Endothelial cell of umbilical vein (primary cell): ENCODE results near the gene CPB2. TPM values are rescaled to one million over a fixed set of nuclear protein-coding genes. Genes with fewer than 3 reads are reported as not detected.

Source experiments
- BruUV-seq: library from RNA; stranded (reverse); fragments of 400-500 nt; replicated peaks from 2 replicates; lab custom pipeline; 2021; lab: Mats Ljungman, UMichigan
- CTCF ChIA-PET: fragments of 300-600, 350-600 bp; sonication (Branson Sonifier 250); formaldehyde crosslinking; loops from one replicate; lab custom pipeline; 2021; ENCODE audit warnings: antibody characterized with exemption, inconsistent platforms; lab: Charles Lee
- POLR2A ChIA-PET: fragments of 300-600, 350-600 bp; sonication (Branson Sonifier 250); formaldehyde crosslinking; loops from one replicate; lab custom pipeline; 2021; ENCODE audit warnings: antibody characterized with exemption, inconsistent platforms; lab: Charles Lee
- DNase-seq: peaks from one replicate; pipeline ENCODE4 v3.0.0-alpha.2; 2011; ENCODE audit warnings: low read depth, low spot score
- FAIRE-seq: peaks from 2 replicates; lab custom pipeline; 2011; peaks lifted over from hg19 to GRCh38; lab: Jason Lieb, UNC
- H2AFZ ChIP-seq: 2 replicates; pipeline ENCODE4 v1.6.0; 2012; ENCODE audit warnings: low read depth, low read length, control low read depth, inconsistent platforms
- H3K27ac ChIP-seq: 2 replicates; pipeline ENCODE4 v1.5.1; 2011; ENCODE audit warnings: low read depth, mild to moderate bottlenecking, control low read depth, low read length, moderate library complexity; ENCODE audit not compliant: insufficient read depth
- H3K27me3 ChIP-seq, 2 experiments: 2 replicates each; pipeline versions ENCODE4 v1.6.0 to v1.6.1; 2011; ENCODE audit warnings: low read length in 2 of 2, mixed read lengths in 1 of 2; ENCODE audit not compliant: control insufficient read depth in 2 of 2, insufficient read depth in 2 of 2
- H3K36me3 ChIP-seq, 2 experiments: 2 replicates in 1 of 2; 3 replicates in 1 of 2; pipeline ENCODE4 v1.5.1; 2011; ENCODE audit warnings: low read length in 2 of 2, mild to moderate bottlenecking in 1 of 2, moderate library complexity in 1 of 2; ENCODE audit not compliant: control insufficient read depth in 2 of 2, insufficient read depth in 2 of 2; ENCODE audit errors: extremely low read depth in 1 of 2
- H3K4me1 ChIP-seq: 3 replicates; pipeline ENCODE4 v1.5.1; 2011; ENCODE audit warnings: mild to moderate bottlenecking, low read length; ENCODE audit not compliant: control insufficient read depth, insufficient read depth; ENCODE audit errors: extremely low read depth
- H3K4me2 ChIP-seq: 2 replicates; pipeline ENCODE4 v1.6.1; 2011; ENCODE audit warnings: low read length, control low read depth, mixed read lengths; ENCODE audit not compliant: insufficient read depth
- H3K4me3 ChIP-seq, 3 experiments: fragments of 200-600 bp in 1 of 3; sonication (generic), shearing (Covaris generic) in 1 of 3; replicated peaks in 1 of 3; 2 replicates each; pipeline ENCODE4 v1.5.1; 2011 to 2016; ENCODE audit warnings: control low read depth in 3 of 3, low read length in 3 of 3, mild to moderate bottlenecking in 2 of 3, inconsistent platforms in 1 of 3, low read depth in 1 of 3, moderate library complexity in 1 of 3; ENCODE audit not compliant: insufficient read depth in 1 of 3
- H3K79me2 ChIP-seq: 2 replicates; pipeline ENCODE4 v1.6.0; 2012; ENCODE audit warnings: low read length, inconsistent platforms; ENCODE audit not compliant: control insufficient read depth, insufficient read depth
- H3K9ac ChIP-seq: replicated peaks from 2 replicates; pipeline ENCODE3; 2011; ENCODE audit warnings: low read length, control low read depth; ENCODE audit not compliant: insufficient read depth; ENCODE audit errors: extremely low read depth
- H3K9me1 ChIP-seq: replicated peaks from 3 replicates; pipeline ENCODE4 v1.6.0; 2011; ENCODE audit warnings: mild to moderate bottlenecking, low read length; ENCODE audit not compliant: control insufficient read depth, insufficient read depth; ENCODE audit errors: extremely low read depth
- H3K9me3 ChIP-seq: replicated peaks from 2 replicates; pipeline ENCODE4 v1.5.1; 2012; ENCODE audit warnings: low read length, inconsistent platforms; ENCODE audit not compliant: control insufficient read depth, insufficient read depth
- H4K20me1 ChIP-seq: replicated peaks from 2 replicates; pipeline ENCODE3; 2011; ENCODE audit warnings: mild to moderate bottlenecking, low read length; ENCODE audit not compliant: control insufficient read depth, insufficient read depth; ENCODE audit errors: extremely low read depth
- EZH2 ChIP-seq: IDR thresholded peaks from 2 replicates; pipeline ENCODE4 v1.6.1; 2012; ENCODE audit warnings: borderline replicate concordance, low read depth, mild to moderate bottlenecking, moderate library complexity, low read length, inconsistent platforms; ENCODE audit not compliant: severe bottlenecking
- FOS ChIP-seq: IDR thresholded peaks from 2 replicates; pipeline ENCODE4 v1.6.1; 2011; ENCODE audit warnings: mild to moderate bottlenecking, low read length, moderate library complexity, borderline replicate concordance; ENCODE audit not compliant: insufficient read depth
- GATA2 ChIP-seq: IDR thresholded peaks from 2 replicates; pipeline ENCODE4 v1.7.0; 2011; ENCODE audit warnings: low read depth, mild to moderate bottlenecking, moderate library complexity, mixed read lengths, low read length; ENCODE audit not compliant: insufficient read length, insufficient read depth
- JUN ChIP-seq: IDR thresholded peaks from 2 replicates; pipeline ENCODE4 v1.6.1; 2011; ENCODE audit warnings: borderline replicate concordance, low read depth; ENCODE audit not compliant: insufficient read length, insufficient read depth
- MAX ChIP-seq: IDR thresholded peaks from 2 replicates; pipeline ENCODE4 v1.6.1; 2011; ENCODE audit not compliant: insufficient read depth, insufficient read length
- MYC ChIP-seq: IDR thresholded peaks from one replicate; pipeline ENCODE4 v1.6.1; 2011; ENCODE audit warnings: mild to moderate bottlenecking, low read depth, low read length
- POLR2A ChIP-seq: IDR thresholded peaks from 2 replicates; pipeline ENCODE4 v1.6.1; 2012; ENCODE audit warnings: low read depth, mild to moderate bottlenecking, control low read depth, low read length
- POLR2AphosphoS5 ChIP-seq: IDR thresholded peaks from 2 replicates; pipeline ENCODE4 v1.6.1; 2012; ENCODE audit warnings: low read depth, mild to moderate bottlenecking, control low read depth, low read length, moderate library complexity; ENCODE audit not compliant: insufficient read depth
- dilution Hi-C: fragments of 300-500 bp; cut with MboI; formaldehyde crosslinking; loops from one replicate; pipeline ENCODE4 v1.15.0; 2019; ENCODE audit warnings: low sequenced_read_pairs; ENCODE audit not compliant: extremely low pct_ligation_motif_present
- intact Hi-C: fragments of 100-400 bp; cut with micrococcal nuclease; formaldehyde crosslinking; loops from one replicate; pipeline ENCODE4 v1.10.0; 2022
- polyA plus RNA-seq, 4 experiments: library from polyadenylated mRNA; depleted of rRNA in 3 of 4; stranded (reverse) in 3 of 4; unstranded in 1 of 4; fragments of >200 nt; gene quantifications; 2 replicates each; pipeline versions ENCODE4 v1.2.1 to v1.2.3, GENCODE V29; 2011 to 2012; ENCODE audit warnings: missing spikeins in 1 of 4
- total RNA-seq: library from RNA; stranded (reverse); gene quantifications from 2 replicates; pipeline ENCODE4 v1.2.3, GENCODE V29; 2021
- TF ChIP-seq, protein P1 (sequence below), 2 donors: IDR thresholded peaks; 1 replicate in 1 of 2; 2 replicates in 1 of 2; pipeline ENCODE4 v1.5.1; 2011; ENCODE audit warnings: low read length in 2 of 2, mild to moderate bottlenecking in 2 of 2, moderate library complexity in 2 of 2, control low read depth in 1 of 2, inconsistent platforms in 1 of 2, low read depth in 1 of 2; ENCODE audit not compliant: insufficient read depth in 1 of 2; ENCODE audit errors: extremely low read depth in 1 of 2

Gene CPB2
- total and polyA plus RNA-seq, 2 donors (not counting 3 experiments of a cell fraction or from before 2014, with no cell fraction given): not detected

GRCh38 chr13:46154136-46154801, 49.4 kb upstream of the CPB2 start:
- ChIA-PET POLR2A (no interaction called here), CTCF (interaction anchor here (1.0 to 1.9 kb wide), 4 partner anchors 12 to 567 kb away, joined by 4 to 5 read pairs (median 4); no protein-coding TSS in a partner anchor)
- Histone ChIP-seq H3K9ac (no peak overlapping the region), H3K4me2 (no peak overlapping the region), H3K4me1 (no peaks in the 10 kb centered on the region), H3K4me3 (no peak overlapping the region), H3K79me2 (no peaks in the 10 kb centered on the region), H2AFZ (no peak overlapping the region), H3K36me3 (no peaks in the 10 kb centered on the region), H3K9me3 (no peaks in the 10 kb centered on the region), H3K27ac (no peak overlapping the region), H4K20me1 (no peaks in the 10 kb centered on the region), H3K27me3 (peaks cover 22 to 26% of the 10 kb centered on the region in 2 experiments), H3K9me1 (no peaks in the 10 kb centered on the region)
- FAIRE-seq (no peak), DNase-seq (no peak)
- BruUV-seq: no TSS peak
- dilution Hi-C loops (no loop called here), intact Hi-C loops (no loop called here)
- no peak for TF ChIP-seq JUN
- no peak for TF ChIP-seq GATA2
- no peak for TF ChIP-seq POLR2A
- no peak for TF ChIP-seq FOS
- TF ChIP-seq, protein P1, sequence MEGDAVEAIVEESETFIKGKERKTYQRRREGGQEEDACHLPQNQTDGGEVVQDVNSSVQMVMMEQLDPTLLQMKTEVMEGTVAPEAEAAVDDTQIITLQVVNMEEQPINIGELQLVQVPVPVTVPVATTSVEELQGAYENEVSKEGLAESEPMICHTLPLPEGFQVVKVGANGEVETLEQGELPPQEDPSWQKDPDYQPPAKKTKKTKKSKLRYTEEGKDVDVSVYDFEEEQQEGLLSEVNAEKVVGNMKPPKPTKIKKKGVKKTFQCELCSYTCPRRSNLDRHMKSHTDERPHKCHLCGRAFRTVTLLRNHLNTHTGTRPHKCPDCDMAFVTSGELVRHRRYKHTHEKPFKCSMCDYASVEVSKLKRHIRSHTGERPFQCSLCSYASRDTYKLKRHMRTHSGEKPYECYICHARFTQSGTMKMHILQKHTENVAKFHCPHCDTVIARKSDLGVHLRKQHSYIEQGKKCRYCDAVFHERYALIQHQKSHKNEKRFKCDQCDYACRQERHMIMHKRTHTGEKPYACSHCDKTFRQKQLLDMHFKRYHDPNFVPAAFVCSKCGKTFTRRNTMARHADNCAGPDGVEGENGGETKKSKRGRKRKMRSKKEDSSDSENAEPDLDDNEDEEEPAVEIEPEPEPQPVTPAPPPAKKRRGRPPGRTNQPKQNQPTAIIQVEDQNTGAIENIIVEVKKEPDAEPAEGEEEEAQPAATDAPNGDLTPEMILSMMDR (IDR thresholded peaks at IDR 0.05; ENCODE audit: extremely low read depth in 1 of 2, insufficient read depth in 1 of 2, low read depth in 1 of 2, low read length in 2 of 2): no peak
- TF ChIP-seq EZH2: no peak
- TF ChIP-seq POLR2AphosphoS5: no peak
- no peak for TF ChIP-seq MAX
- TF ChIP-seq MYC: no peak
